Small intestine (tissue), 7 donors: ENCODE data around the gene LRRC8C. TPM values are rescaled to one million over a fixed set of nuclear protein-coding genes. Genes with fewer than 3 reads are reported as not detected.

Source experiments
- DNase-seq, 2 donors: peaks; one replicate each; pipeline versions ENCODE4 v3.0.0 to v3.0.0-alpha.2; 2013
- FAIRE-seq: peaks from 2 replicates; lab custom pipeline; 2012; peaks lifted over from hg19 to GRCh38; lab: Jason Lieb, UNC
- H3K27ac ChIP-seq, 3 donors: one replicate each; pipeline ENCODE4 v1.5.1; 2013; ENCODE audit warnings: low read length in 2 of 3, mild to moderate bottlenecking in 2 of 3, control low read depth in 1 of 3, inconsistent platforms in 1 of 3, low read depth in 1 of 3, moderate library complexity in 1 of 3
- H3K27me3 ChIP-seq, 3 donors: one replicate each; pipeline ENCODE4 v1.6.1; 2013; ENCODE audit warnings: low read length in 3 of 3, inconsistent platforms in 1 of 3; ENCODE audit not compliant: control insufficient read depth in 3 of 3, insufficient read depth in 3 of 3
- H3K36me3 ChIP-seq, 3 donors: one replicate each; pipeline ENCODE4 v1.6.1; 2013; ENCODE audit warnings: low read length in 3 of 3, inconsistent platforms in 1 of 3, low read depth in 1 of 3, mild to moderate bottlenecking in 1 of 3, moderate library complexity in 1 of 3; ENCODE audit not compliant: control insufficient read depth in 3 of 3, insufficient read depth in 2 of 3
- H3K4me1 ChIP-seq, 3 donors: one replicate each; pipeline ENCODE4 v1.6.1; 2013; ENCODE audit warnings: low read length in 2 of 3, inconsistent platforms in 1 of 3, low read depth in 1 of 3, mild to moderate bottlenecking in 1 of 3, moderate library complexity in 1 of 3; ENCODE audit not compliant: control insufficient read depth in 3 of 3, insufficient read depth in 2 of 3
- H3K4me3 ChIP-seq, 3 donors: one replicate each; pipeline ENCODE4 v1.5.1; 2013; ENCODE audit warnings: low read length in 3 of 3, control low read depth in 1 of 3, inconsistent platforms in 1 of 3, low read depth in 1 of 3, mild to moderate bottlenecking in 1 of 3, moderate library complexity in 1 of 3
- H3K9me3 ChIP-seq, 2 donors: one replicate each; pipeline ENCODE4 v1.6.1; 2013; ENCODE audit warnings: low read depth in 1 of 2, low read length in 1 of 2; ENCODE audit not compliant: control insufficient read depth in 2 of 2, insufficient read depth in 1 of 2
- WGBS, 3 donors: extraction: QIAGEN DNeasy Blood & Tissue Kit; methylation state at CpG; one replicate each; pipeline ENCODE4 v1.1.7; 2013; 5-methylcytosine and 5-hydroxymethylcytosine counted together
- polyA plus RNA-seq, 4 donors: library from polyadenylated mRNA; stranded (reverse) in 3 of 4; unstranded in 1 of 4; fragments of 200-250 nt in 3 of 4; fragments of 120-200 nt in 1 of 4; gene quantifications; one replicate each; pipeline versions ENCODE4 v1.2.1 to v1.2.3, GENCODE V29; 2013
- donor health status: healthy with polysubstance abuse.
- donor health status: control.
- donor health status: control.
- donor health status: Bipolar disorder and iron deficiency.
- donor health status: healthy.

LRRC8C gene
- polyA plus RNA-seq, 4 donors, result 0.22 to 3.2 (median 1.5) TPM

DNA sequence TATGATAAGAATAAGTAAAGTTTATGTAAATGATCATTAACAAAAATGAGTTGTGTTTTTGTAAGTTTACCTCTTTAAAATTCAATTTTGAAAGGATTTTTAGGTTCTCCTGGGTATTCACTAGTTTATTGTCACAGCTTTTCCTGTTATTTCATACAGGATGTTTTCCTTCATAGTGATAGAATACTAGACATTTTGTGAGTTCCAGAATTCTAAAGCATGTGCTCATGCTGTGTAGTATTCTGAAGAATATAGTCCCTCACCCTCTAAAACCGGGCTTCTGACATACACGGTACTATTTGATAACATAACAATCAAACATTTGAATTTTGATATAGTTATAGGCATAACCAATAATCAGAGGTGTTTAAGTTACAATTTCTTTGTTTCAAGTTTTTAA, 10.7 kb downstream of the LRRC8C start:
- H3K9me3 ChIP-seq, result no peaks in the 10 kb centered on the region
- 88 to 96% (median 96%) methylated on average over 2 of the region's 2 CpGs for WGBS, 3 donors
- H3K27ac ChIP-seq, result no peak overlapping the region
- FAIRE-seq (peak; percentile 61), DNase-seq (no peak)
- no peak overlapping the region for H3K4me3 ChIP-seq
- H3K27me3 ChIP-seq, result no peaks in the 10 kb centered on the region
- no peaks in the 10 kb centered on the region for H3K36me3 ChIP-seq
- H3K4me1 ChIP-seq, result no peaks in the 10 kb centered on the region

DNA sequence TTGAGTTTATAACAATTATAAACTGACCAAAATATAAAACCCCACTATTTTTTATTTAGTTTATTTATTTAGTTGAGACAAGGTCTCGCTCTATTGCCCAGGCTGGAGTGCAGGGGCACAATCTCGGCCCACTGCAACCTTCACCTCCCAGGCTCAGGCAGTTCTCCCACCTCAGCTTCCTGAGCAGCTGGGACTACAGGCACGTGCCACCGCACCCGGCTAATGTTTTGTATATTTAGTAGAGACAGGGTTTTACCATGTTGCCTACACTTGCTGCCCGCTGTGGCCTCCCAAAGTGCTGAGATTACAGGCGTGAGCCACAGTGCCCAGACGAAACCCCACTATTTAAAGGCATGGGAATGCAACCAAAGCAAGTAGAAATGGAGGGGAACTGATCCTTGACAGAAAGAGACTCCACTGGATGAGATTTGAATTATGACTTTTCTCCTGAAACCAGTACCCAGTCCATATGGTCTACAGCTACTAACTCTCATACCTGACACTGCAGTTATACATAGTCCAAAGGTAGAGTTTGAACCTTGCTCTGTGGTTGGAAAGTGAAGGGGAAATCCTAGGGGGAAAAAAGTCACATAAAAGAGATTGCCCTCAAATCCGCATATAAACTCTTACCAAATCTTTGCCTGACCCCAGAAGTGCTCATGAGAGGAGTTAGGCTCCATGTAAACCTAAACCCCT, 11.3 kb downstream of the LRRC8C start:
- no peak for FAIRE-seq
- Histone ChIP-seq H3K36me3 (no peaks in the 10 kb centered on the region), H3K27ac (peak overlapping the region in 1 of 3 donors; percentile 30), H3K9me3 (no peaks in the 10 kb centered on the region), H3K4me1 (no peaks in the 10 kb centered on the region), H3K27me3 (no peaks in the 10 kb centered on the region), H3K4me3 (no peak overlapping the region)
- no peak for DNase-seq
- WGBS, 3 donors, result 73 to 85% (median 82%) methylated on average over 9 of the region's 9 CpGs

DNA sequence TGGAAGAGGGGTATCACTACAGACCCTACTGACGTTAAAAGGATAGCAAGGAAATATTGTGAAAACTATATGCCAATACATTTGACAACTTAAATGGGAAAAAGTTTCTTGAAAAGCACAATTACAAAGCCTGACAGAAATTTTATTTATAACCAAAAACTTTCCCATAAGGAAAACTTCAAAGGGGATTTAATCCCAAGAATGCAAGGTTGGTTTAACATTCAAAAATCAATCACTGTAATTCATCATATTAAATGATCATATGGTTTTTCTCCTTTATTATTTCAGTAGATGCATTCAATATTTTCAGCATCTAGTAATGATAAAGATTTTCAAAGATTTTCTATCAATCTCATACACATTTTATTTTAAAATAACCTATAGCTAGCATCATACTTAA, 13.3 kb downstream of the LRRC8C start:
- H3K27me3 ChIP-seq, result no peaks in the 10 kb centered on the region
- no peak overlapping the region for H3K27ac ChIP-seq
- no peak for DNase-seq
- peak; percentile 10 for FAIRE-seq
- WGBS, 3 donors, result 8 to 56% (median 53%) methylated on average over 1 of the region's 1 CpG
- no peaks in the 10 kb centered on the region for H3K9me3 ChIP-seq
- no peaks in the 10 kb centered on the region for H3K4me1 ChIP-seq
- H3K4me3 ChIP-seq, result no peak overlapping the region
- no peaks in the 10 kb centered on the region for H3K36me3 ChIP-seq

DNA sequence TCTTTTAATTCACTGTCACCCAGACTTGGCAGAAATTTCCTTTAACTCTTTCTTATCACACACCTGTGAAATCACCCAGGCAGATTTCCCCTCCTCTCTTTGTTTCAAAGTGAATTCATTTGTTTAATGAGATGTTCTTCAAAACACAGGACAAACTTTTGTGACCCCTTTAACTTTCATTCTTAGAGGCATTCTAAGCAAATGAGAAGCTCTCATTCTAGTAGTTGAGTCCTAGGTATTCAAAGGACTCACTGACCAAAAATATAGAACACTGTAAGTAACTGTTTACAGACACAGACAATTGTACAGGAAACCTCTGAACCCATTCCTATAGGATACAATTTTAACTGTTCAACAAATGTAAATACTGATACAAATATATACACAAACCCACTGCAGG, 16.9 kb downstream of the LRRC8C start:
- Histone ChIP-seq H3K27me3 (no peaks in the 10 kb centered on the region), H3K27ac (no peak overlapping the region), H3K36me3 (no peaks in the 10 kb centered on the region), H3K4me1 (no peaks in the 10 kb centered on the region), H3K4me3 (no peak overlapping the region), H3K9me3 (no peaks in the 10 kb centered on the region)
- DNase-seq, result no peak
- no peak for FAIRE-seq

DNA sequence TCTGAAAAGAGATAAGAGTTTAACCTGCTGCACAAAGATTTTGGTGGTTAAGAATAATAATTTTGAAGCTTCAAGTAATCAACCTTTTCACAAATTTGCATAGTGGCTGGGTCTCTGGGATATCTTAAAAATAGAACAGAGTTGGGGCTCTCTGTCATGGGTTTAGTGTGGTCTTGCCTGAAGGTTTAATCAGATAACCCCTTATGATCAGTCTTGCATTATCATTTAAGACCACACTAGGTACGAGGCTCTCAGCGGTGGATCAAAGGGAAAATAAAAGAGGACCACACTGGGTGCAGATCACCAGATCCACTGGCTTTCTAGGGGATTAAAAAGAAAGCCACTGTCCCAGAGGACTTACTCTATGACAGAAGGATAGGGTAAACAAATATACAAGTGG, 19.5 kb downstream of the LRRC8C start:
- FAIRE-seq (no peak), DNase-seq (no peak)
- Histone ChIP-seq H3K4me3 (no peak overlapping the region), H3K4me1 (no peaks in the 10 kb centered on the region), H3K27ac (no peak overlapping the region), H3K27me3 (no peaks in the 10 kb centered on the region), H3K36me3 (no peaks in the 10 kb centered on the region), H3K9me3 (no peaks in the 10 kb centered on the region)
- 77 to 81% (median 78%) methylated on average over 2 of the region's 2 CpGs for WGBS, 3 donors

DNA sequence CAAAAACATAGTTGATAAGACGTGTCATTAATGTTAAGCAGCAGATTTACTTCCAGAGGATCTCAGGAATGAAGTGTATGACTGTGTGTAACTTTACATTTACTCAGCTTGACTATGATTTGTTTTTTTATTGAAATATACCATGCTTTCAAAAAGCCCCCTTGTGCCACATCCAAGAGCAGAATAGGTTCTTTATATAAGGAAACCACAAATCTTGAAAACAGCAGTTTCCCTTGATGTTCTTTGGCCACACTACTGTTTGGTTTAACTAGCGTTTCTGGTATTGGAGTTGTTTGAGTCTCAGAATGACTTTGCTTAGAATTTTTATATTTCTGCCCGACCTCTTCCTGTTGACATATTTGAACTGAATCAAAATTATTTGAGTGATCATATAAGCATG, 25.0 kb downstream of the LRRC8C start:
- H3K27me3 ChIP-seq, result no peaks in the 10 kb centered on the region
- FAIRE-seq (no peak), DNase-seq (peak in 1 of 2 donors; percentile 18)
- WGBS, 3 donors, result 45 to 70% (median 57%) methylated on average over 3 of the region's 3 CpGs
- no peak overlapping the region for H3K27ac ChIP-seq
- peaks cover 0 to 4% (median 0%) of the 10 kb centered on the region in 3 donors for H3K4me1 ChIP-seq
- H3K4me3 ChIP-seq, result no peak overlapping the region
- H3K36me3 ChIP-seq, result no peaks in the 10 kb centered on the region
- no peaks in the 10 kb centered on the region for H3K9me3 ChIP-seq

DNA sequence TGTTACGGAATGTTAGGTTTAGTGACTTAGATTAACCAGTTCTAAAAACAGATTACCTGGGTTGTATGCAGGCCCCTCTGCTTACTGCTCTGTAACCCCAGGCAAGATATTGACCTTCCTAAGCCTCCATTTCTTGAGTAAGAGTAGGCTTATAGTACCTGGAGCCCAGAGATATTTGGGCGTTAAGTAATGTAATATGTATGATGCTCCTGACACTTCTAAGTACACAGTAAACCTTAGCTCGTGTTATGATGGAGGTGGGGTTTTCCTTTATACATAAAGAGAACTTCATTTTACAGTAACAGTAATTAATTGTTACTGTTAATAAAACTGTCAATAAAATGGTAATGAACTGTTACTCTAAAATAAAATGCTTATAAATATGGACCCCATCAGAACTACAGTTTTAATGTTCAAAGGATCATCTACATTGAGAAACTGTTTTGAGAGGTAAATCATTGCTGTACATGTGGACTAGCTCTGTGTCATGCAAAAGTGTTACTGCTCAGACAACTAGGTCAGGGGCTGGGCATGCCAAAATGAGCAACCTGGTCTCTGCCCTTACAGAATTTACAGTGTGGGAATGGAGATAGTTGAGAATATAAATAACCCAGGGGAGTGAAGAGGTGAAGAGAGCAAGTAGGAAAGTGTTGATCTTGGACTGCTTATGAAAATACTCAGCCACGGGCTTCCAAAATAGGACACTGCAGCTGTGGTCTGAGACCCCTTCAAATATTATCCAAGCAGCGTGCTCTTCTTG, 26.6 kb downstream of the LRRC8C start:
- Histone ChIP-seq H3K4me3 (no peak overlapping the region), H3K27me3 (no peaks in the 10 kb centered on the region), H3K27ac (no peak overlapping the region), H3K36me3 (no peaks in the 10 kb centered on the region), H3K4me1 (peaks cover 0 to 4% (median 0%) of the 10 kb centered on the region in 3 donors), H3K9me3 (no peaks in the 10 kb centered on the region)
- DNase-seq (no peak), FAIRE-seq (no peak)
- WGBS, 3 donors, result 77 to 90% (median 78%) methylated on average over 5 of the region's 5 CpGs

DNA sequence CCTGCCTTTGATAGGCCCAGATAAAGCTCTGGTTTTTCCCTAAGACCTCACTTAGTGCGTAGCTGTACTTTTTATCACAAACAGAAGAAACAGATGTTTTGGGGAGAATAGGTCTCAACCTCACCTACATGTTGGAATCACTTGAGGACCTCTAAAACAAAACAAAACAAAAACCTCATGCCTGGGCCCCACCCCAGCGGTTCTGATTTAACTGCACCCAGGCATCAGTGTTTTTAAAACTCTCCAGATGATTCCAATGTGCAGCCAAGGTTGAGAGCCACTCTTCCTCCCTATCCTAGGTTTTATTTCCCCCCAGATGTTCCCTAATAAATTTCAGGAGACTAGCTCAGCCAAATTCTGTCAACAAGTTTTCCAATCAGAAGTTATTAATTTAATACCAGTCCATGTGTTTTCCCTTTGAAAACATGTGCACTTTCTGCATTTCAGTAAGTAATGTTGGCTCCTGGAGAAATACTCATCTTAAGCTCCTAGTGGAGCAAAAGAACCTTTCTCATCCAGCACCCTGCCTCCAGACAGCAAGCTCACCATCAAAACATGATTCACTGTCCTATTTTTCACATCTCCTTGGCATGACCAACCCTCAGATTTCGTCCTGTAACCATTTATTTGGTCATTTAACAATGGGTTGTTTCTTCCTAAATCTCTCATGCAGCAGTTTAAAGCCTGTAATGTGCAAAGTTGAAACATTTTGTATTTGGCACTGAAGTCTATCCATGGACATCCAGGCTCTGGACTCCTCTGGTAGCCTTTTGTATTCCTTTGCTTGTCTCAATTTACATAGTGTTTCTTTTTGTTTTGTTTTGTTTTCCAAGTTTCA, 27.5 kb downstream of the LRRC8C start:
- no peak overlapping the region for H3K27ac ChIP-seq

More for the DNA sequence above, 27.5 kb downstream of the LRRC8C start:
- FAIRE-seq (no peak), DNase-seq (no peak)
- 71 to 79% (median 75%) methylated on average over 3 of the region's 3 CpGs for WGBS, 3 donors
- Histone ChIP-seq H3K4me1 (peaks cover 0 to 4% (median 0%) of the 10 kb centered on the region in 3 donors), H3K4me3 (no peak overlapping the region), H3K27me3 (no peaks in the 10 kb centered on the region), H3K36me3 (no peaks in the 10 kb centered on the region), H3K9me3 (no peaks in the 10 kb centered on the region)
